GM12874 (cell line): ENCODE results near the gene SPATA6L.

Experiments used
- TF ChIP-seq, protein P1 (sequence below): IDR thresholded peaks from 2 replicates; pipeline ENCODE4 v1.5.1; 2011; ENCODE audit warnings: low read depth, mild to moderate bottlenecking, control low read depth, low read length, moderate library complexity; ENCODE audit not compliant: insufficient read depth

The SPATA6L gene

DNA sequence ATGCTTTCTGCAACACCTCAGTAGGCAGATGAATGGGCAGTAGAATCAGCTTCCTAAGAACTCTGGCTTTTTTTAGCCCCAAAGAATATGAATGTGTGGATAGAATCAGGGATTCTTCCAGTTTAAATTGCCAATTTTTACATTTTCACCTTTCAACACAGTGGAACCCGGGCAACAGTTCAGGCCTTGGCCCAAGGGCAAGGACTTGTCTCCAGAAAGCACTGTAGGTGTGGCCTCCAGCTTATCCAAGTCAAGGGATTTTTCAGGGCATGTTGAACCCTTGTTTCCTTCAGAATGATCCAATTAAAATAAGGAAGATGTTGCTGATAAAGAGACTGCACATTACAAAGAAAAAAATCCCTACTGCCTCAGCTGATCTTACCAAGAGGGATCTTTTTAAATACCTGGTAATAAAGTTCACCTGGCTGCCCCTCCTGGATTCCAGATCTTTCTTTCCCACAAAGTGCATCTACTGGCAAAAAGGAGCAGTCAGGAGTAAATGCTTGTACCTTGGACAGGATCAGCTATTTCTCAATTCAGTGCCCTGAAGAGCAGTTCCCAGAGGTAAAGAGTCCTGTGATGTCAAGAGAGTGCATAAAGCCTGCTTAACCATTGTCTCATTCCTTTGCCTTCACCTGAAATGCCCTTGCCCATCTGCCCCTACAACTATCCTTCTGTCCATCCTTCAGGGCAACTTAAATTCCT lies 84.3 kb downstream of the SPATA6L start:
- TF ChIP-seq, protein P1, sequence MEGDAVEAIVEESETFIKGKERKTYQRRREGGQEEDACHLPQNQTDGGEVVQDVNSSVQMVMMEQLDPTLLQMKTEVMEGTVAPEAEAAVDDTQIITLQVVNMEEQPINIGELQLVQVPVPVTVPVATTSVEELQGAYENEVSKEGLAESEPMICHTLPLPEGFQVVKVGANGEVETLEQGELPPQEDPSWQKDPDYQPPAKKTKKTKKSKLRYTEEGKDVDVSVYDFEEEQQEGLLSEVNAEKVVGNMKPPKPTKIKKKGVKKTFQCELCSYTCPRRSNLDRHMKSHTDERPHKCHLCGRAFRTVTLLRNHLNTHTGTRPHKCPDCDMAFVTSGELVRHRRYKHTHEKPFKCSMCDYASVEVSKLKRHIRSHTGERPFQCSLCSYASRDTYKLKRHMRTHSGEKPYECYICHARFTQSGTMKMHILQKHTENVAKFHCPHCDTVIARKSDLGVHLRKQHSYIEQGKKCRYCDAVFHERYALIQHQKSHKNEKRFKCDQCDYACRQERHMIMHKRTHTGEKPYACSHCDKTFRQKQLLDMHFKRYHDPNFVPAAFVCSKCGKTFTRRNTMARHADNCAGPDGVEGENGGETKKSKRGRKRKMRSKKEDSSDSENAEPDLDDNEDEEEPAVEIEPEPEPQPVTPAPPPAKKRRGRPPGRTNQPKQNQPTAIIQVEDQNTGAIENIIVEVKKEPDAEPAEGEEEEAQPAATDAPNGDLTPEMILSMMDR, result no peak

DNA sequence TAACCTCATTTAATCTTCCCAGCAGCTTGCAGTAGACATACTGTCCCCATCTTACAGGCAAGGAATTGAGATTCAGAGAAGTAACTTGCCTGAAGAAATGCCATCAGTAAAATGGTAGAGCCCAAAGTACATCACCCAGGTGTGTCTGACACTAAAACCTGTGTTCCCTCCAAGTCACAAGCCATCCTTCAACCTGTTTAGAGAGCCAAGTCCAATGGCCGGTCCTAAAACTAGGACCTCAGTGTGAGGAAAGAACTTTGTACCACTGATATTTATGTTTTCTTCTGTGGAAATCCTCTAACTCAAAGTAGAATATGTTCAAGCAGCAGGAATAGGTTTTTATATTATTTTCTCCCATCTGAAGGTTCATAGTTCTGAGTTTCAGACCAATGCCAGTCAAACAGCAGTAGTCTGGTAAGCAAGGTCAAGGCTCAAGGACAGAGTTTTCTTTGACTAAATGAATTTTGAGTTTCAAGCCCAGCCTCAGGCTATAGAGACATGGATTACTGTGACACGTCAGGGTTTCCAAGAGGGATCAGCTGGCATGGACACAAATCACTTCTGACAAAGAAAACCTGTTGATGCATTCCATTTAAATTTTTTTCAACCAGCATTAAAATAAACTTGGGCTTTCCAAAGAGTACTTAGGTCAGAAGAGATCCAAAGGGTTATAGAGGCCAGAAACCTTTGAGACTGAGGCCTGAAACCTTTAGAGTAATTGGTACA lies 85.1 kb downstream of the SPATA6L start:
- TF ChIP-seq, protein P1, result no peak

DNA sequence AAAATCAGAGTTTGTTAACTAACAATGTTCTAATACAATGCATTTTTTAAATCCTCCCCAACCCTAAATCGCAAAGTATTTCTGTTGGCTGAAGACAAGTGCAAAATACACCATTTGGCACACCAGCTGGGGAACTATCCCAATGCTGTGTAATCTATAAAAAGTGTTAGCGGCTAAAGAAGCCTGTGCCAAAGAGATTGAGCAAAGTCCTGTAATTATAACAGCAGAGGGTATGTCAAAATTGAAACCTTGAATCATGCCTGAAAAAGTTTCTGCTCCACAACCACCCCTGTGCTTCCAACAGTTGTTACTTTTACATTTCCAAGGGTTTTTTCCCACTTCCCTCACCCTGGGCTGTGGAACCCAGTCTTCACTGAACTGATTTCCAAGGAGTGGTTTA lies 87.3 kb downstream of the SPATA6L start:
- TF ChIP-seq, protein P1, result no peak

DNA sequence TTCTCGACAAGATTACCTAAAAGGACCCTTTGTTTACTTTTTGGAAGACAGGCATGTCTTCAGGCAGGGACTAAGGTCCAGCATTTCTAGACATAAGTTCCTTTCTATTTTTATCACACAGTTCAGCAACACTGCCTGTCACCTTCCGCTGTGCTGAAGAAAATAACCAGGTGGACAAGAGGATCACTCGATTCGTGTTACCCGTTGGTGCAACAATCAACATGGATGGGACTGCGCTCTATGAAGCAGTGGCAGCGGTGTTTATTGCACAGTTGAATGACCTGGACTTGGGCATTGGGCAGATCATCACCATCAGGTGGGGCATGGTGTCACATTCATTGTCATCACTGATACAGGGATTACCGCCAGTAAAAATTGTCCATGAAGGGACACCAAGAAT lies 89.8 kb downstream of the SPATA6L start:
- TF ChIP-seq, protein P1, result no peak

DNA sequence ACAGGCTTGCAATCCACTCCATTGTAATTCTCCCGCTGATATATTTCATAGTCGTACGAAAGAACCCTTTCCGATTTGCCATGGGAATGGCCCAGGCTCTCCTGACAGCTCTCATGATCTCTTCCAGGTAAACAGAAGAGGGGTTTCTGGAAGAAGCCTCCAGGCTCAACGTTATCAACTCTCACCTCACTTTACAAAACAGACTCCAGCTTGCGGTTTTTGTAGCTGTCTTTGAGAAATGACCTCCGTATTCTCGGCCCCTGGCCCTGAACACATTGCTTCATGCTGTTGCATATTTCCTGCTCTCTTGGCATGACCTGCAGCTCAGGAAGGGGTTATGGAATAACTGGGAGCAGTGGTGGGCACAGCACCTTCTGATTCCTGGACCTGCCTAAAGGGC lies 90.3 kb downstream of the SPATA6L start:
- TF ChIP-seq, protein P1, result no peak

DNA sequence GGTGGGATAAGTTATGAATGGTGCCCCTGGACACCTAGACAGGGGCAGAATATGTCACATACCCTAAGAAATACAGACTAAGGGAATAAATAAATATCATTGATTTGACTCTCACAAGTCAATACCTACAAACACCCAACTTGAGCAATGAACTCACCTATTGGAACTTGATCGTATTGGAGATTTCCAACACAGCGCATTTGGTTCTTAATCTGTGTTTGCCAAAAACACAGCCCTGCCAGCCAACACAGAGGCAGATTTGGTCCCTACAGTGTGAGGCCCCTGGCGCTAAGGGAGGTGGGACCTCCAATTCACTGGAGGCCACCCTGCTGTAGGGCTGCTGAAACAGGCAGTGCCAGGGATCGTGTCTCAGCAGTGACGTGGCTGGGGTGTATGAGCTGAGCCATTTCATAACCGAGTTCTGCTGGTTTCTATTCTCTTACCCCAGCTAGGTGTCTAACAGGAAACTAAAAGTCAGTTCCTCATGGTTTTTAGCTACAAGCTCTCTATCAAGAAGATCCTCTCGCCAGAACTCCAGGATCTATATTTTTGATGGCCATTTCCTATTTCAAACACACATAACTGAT lies 91.5 kb downstream of the SPATA6L start:
- TF ChIP-seq, protein P1, result no peak

DNA sequence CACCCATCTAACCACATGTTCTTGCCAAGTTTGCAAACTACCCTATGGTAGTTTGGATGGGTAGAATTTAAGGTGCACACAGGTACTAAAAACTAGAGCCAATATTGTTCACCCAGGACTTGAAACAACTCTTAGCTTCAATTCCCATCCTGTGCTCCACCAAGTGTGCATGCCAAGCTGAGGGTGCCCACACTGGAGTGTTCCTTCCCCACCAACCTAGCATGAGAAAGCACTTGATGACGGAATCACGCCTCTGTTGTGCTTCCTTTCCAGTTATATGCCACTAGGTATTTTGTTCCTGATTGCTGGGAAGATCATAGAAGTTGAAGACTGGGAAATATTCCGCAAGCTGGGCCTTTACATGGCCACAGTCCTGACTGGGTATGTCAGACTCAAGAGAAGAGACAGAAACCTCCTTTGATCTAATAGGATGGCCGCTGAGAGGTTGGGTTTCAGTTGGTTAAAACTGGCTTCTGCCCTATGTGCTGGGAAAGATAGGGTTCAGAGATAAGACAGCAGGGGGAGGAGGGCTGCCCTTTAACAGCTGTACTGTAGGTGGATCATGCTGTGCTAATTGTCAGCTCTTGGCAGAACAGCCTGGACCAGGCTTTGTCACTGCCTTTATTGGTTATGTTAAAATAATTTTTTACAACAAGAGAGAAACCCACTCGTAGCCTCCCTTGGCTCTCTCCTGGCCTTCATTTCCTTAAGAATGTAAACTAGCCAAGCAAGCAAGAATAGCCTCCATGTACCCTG lies 92.5 kb downstream of the SPATA6L start:
- TF ChIP-seq, protein P1, result no peak
